ENCODE data around the gene ST6GAL2. TPM values are rescaled to one million over a fixed set of nuclear protein-coding genes. Genes with fewer than 3 reads are reported as not detected.

Gene ST6GAL2
- polyA plus RNA-seq (2012; ENCODE audit: missing spikeins) = not detected

- FAIRE-seq (no peak), DNase-seq (ENCODE audit: insufficient read length) (no peak)
- TF ChIP-seq POLR2A (IDR thresholded peaks at IDR 0.05; ENCODE audit: low read depth, low read length) (no peak), TAF1 (IDR thresholded peaks at IDR 0.05; ENCODE audit: borderline replicate concordance, low read depth, low read length) (no peak), POLR2AphosphoS5 (IDR thresholded peaks at IDR 0.05; ENCODE audit: low read depth, low read length) (no peak)
Measured at GRCh38 chr2:106885971-106886915, at the start of gene ST6GAL2. TSS of gene ST6GAL2 (minus strand) at chr2:106886167. CDS start at chr2:106843977, 42,190 bp downstream.

GRCh38 chr2:106932644-106933043 is 46.7 kb upstream of the ST6GAL2 start:
- no peak for FAIRE-seq
- TF ChIP-seq POLR2A (IDR thresholded peaks at IDR 0.05; ENCODE audit: low read depth, low read length) (no peak), POLR2AphosphoS5 (IDR thresholded peaks at IDR 0.05; ENCODE audit: low read depth, low read length) (no peak), TAF1 (IDR thresholded peaks at IDR 0.05; ENCODE audit: borderline replicate concordance, low read depth, low read length) (no peak)
- DNase-seq (ENCODE audit: insufficient read length) = no peak

GRCh38 chr2:106931717-106932335 is 45.9 kb upstream of the ST6GAL2 start:
- no peak for FAIRE-seq

GRCh38 chr2:106921451-106921850 is 35.5 kb upstream of the ST6GAL2 start:
- TF ChIP-seq POLR2A (IDR thresholded peaks at IDR 0.05; ENCODE audit: low read depth, low read length) = no peak
- no peak for TF ChIP-seq POLR2AphosphoS5 (IDR thresholded peaks at IDR 0.05; ENCODE audit: low read depth, low read length)
- TF ChIP-seq TAF1 (IDR thresholded peaks at IDR 0.05; ENCODE audit: borderline replicate concordance, low read depth, low read length) = no peak
- no peak for FAIRE-seq
- no peak for DNase-seq (ENCODE audit: insufficient read length)

More at GRCh38 chr2:106931717-106932335, 45.9 kb upstream of the ST6GAL2 start:
- TF ChIP-seq POLR2AphosphoS5 (IDR thresholded peaks at IDR 0.05; ENCODE audit: low read depth, low read length) (no peak), POLR2A (IDR thresholded peaks at IDR 0.05; ENCODE audit: low read depth, low read length) (no peak), TAF1 (IDR thresholded peaks at IDR 0.05; ENCODE audit: borderline replicate concordance, low read depth, low read length) (no peak)
- no peak for DNase-seq (ENCODE audit: insufficient read length)

GRCh38 chr2:106919012-106919411 is 33.0 kb upstream of the ST6GAL2 start:
- TF ChIP-seq POLR2A (IDR thresholded peaks at IDR 0.05; ENCODE audit: low read depth, low read length) (no peak), POLR2AphosphoS5 (IDR thresholded peaks at IDR 0.05; ENCODE audit: low read depth, low read length) (no peak), TAF1 (IDR thresholded peaks at IDR 0.05; ENCODE audit: borderline replicate concordance, low read depth, low read length) (no peak)
- DNase-seq (ENCODE audit: insufficient read length) = no peak
- FAIRE-seq = no peak

GRCh38 chr2:106904242-106904641 is 18.3 kb upstream of the ST6GAL2 start:
- DNase-seq (ENCODE audit: insufficient read length) = no peak
- no peak for FAIRE-seq
- no peak for TF ChIP-seq POLR2A (IDR thresholded peaks at IDR 0.05; ENCODE audit: low read depth, low read length)
- no peak for TF ChIP-seq POLR2AphosphoS5 (IDR thresholded peaks at IDR 0.05; ENCODE audit: low read depth, low read length)
- no peak for TF ChIP-seq TAF1 (IDR thresholded peaks at IDR 0.05; ENCODE audit: borderline replicate concordance, low read depth, low read length)

- FAIRE-seq (no peak), DNase-seq (ENCODE audit: insufficient read length) (no peak)
- TF ChIP-seq TAF1 (IDR thresholded peaks at IDR 0.05; ENCODE audit: borderline replicate concordance, low read depth, low read length) = no peak
- TF ChIP-seq POLR2AphosphoS5 (IDR thresholded peaks at IDR 0.05; ENCODE audit: low read depth, low read length) = no peak
- no peak for TF ChIP-seq POLR2A (IDR thresholded peaks at IDR 0.05; ENCODE audit: low read depth, low read length)
Measured at GRCh38 chr2:106899786-106900530, 14.0 kb upstream of the ST6GAL2 start.

- TF ChIP-seq POLR2A (IDR thresholded peaks at IDR 0.05; ENCODE audit: low read depth, low read length) = no peak
- TF ChIP-seq POLR2AphosphoS5 (IDR thresholded peaks at IDR 0.05; ENCODE audit: low read depth, low read length) = no peak
- TF ChIP-seq TAF1 (IDR thresholded peaks at IDR 0.05; ENCODE audit: borderline replicate concordance, low read depth, low read length) = no peak
- no peak for DNase-seq (ENCODE audit: insufficient read length)
- no peak for FAIRE-seq
Measured at GRCh38 chr2:106894545-106894944, 8.6 kb upstream of the ST6GAL2 start.

- DNase-seq (ENCODE audit: insufficient read length) (no peak), FAIRE-seq (no peak)
- TF ChIP-seq POLR2AphosphoS5 (IDR thresholded peaks at IDR 0.05; ENCODE audit: low read depth, low read length) (no peak), POLR2A (IDR thresholded peaks at IDR 0.05; ENCODE audit: low read depth, low read length) (no peak), TAF1 (IDR thresholded peaks at IDR 0.05; ENCODE audit: borderline replicate concordance, low read depth, low read length) (no peak)
Measured at GRCh38 chr2:106892048-106892447, 6.1 kb upstream of the ST6GAL2 start.

- TF ChIP-seq POLR2A (IDR thresholded peaks at IDR 0.05; ENCODE audit: low read depth, low read length) = no peak
- TF ChIP-seq TAF1 (IDR thresholded peaks at IDR 0.05; ENCODE audit: borderline replicate concordance, low read depth, low read length) = no peak
- no peak for TF ChIP-seq POLR2AphosphoS5 (IDR thresholded peaks at IDR 0.05; ENCODE audit: low read depth, low read length)
- no peak for DNase-seq (ENCODE audit: insufficient read length)
- FAIRE-seq = no peak
Measured at GRCh38 chr2:106890606-106891005, 4.6 kb upstream of the ST6GAL2 start.
